HG03066 (cell line): Measurements from ENCODE around the gene DUOX2.
"Not testable (repeated sequence)": the region's sequence is repeated elsewhere in the genome, so short reads cannot be mapped to it uniquely, and the experiment has no call there.

Experiments
- ATAC-seq: cut with Tn5 transposase; IDR thresholded peaks from one replicate; pipeline ENCODE4 v1.9.1; 2021; ENCODE audit warnings: low read depth; ENCODE audit not compliant: unreplicated experiment

The DUOX2 gene

DNA sequence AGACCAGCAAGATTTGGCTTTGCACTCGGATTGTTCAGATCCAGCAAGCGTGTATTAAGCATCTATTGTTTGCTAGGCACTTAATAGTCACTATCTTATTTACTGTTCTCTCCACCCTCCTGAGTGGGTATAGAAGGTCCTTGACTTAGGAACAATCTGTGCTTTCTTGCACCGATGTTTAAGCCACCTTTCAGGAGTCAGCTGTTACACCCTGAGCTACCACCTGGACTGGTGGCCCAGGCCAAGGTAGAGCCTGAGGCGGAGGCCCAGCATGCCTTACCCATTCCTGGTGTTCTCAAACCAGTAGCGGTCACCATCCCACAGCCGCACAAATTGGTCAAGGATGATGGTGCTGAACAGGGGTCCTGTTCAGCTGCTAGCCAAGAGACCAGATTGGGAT is 25.8 kb upstream of the DUOX2 start:
- no peak for ATAC-seq

DNA sequence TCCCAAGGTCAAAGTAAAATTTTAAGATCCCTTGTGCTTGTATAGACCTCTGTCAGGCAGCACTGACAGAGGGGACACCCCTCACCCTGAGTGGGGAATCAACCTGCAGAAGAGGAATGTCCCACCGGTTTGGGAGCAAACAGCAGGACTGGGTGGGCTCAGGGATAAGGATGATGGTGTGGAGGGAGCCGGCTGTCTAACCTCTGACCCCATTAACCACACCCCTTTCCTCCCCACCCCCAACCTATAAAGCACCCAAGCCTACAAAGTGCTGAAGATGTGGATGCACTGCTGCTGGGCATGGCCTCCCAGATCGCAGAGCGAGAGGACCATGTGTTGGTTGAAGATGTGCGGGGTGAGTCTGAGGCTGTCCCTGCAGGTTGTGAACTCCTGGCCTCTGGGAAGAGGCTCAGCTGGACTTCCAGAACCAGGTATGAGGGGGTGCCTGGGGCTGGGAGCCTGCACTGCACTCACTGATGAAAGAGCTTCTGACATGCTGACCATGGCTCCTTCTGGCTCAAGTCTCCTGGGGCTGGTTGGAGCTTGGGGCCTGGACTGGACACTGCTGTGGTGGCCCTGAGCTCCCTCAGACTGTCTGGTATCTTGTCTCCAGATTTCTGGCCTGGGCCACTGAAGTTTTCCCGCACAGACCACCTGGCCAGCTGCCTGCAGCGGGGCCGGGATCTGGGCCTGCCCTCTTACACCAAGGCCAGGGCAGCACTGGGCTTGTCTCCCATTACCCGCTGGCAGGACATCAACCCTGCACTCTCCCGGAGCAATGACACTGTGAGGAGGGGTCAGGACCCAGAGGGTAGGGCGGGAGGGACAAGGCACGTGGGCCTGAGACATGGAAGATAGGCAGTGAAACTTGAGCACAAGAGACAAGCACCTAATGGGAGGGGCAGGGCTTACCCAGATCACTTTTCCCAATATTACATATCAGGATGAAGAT is 25.1 kb upstream of the DUOX2 start:
- no peak for ATAC-seq

DNA sequence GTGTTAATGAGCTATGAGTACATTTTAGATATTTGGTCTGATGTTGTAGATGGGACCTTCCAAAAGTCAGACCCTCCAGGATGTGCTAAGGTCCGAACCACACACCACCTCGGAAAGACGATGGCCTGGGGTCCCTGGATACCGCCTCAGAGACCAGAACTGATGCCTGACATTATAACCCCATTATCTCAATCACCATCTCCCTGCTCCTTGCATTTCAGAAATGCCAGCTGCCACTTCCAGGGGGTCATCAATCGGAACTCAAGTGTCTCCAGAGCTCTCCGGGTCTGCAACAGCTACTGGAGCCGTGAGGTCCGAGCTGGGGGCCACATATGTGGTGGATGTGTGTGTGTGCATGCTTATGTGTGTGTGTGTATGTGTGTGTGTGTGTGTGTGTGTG is 23.7 kb upstream of the DUOX2 start:
- no peak for ATAC-seq

DNA sequence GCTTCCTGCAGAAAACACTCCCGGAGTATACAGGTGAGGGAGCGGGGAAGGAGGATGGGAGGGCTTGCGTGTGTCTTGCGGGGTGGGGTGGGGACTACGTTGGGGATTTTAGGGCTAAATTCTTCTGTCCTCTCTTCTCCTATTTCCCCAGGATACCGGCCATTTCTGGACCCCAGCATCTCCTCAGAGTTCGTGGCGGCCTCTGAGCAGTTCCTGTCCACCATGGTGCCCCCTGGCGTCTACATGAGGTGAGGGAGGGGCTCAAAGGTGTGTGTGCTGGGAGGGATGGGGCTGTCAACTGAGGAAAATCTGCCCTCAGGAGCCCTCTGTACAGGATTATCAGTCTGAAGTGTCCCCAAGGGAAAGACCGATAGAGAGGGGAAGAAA is 22.4 kb upstream of the DUOX2 start:
- ATAC-seq = no peak

DNA sequence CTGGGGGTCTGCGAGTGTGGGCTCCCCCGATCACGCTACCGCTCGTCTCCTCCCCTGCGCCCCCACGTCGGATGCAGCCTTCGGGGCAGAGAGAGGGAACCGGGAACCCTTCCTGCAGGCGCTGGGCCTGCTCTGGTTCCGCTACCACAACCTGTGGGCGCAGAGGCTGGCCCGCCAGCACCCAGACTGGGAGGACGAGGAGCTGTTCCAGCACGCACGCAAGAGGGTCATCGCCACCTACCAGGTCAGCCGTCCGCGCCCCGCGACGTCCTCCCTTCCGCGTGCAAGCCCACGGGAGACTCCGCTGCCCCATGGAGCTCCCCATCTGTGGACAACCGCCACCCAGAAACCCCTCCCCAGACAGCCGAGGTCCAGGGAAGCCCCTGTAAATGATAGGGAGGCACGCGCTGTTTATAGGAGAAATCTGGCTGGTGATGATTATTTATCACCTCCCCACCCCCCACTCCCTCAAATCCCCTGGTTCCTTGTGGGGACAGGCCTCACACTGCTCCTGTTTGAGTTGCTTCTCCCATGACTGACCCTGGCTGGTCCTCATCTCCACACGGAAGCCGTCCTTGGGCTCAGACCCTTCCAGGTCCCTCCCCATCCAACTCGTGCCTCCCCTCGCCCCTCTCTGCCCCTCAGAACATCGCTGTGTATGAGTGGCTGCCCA is 21.9 kb upstream of the DUOX2 start:
- not testable (repeated sequence) for ATAC-seq

DNA sequence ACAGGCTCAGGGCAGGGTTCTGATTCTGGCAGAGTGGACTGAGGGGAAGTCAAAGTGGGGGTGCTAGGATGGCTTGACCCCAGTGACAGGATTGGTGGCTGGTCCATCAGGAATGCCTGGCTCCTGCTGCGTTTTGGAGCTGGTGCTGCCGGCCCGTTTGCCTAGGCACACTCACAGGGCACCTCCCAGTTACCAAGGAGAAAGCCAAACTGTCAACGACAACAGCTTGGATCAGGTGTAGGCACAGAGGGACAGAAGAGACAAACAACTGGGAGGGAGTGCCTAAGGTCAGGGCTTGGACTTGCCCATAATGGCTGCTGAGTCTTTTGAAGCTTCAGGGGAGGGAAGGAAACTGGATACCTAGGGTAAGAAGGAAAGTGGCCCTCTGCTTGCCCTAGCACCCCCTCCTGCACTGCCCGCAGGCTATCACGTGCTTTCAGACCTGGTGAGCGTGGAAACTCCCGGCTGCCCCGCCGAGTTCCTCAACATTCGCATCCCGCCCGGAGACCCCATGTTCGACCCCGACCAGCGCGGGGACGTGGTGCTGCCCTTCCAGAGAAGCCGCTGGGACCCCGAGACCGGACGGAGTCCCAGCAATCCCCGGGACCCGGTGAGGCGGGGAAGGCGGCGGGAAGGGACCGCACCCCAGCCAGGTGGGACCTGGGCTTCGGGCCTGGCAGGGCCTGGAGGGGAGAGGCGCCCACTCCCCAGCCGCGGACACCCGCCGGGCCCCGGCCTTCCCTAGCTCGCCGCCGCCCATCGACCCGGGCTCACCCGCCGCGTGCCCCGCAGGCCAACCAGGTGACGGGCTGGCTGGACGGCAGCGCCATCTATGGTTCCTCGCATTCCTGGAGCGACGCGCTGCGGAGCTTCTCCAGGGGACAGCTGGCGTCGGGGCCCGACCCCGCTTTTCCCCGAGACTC is 21.0 kb upstream of the DUOX2 start:
- ATAC-seq = no peak

DNA sequence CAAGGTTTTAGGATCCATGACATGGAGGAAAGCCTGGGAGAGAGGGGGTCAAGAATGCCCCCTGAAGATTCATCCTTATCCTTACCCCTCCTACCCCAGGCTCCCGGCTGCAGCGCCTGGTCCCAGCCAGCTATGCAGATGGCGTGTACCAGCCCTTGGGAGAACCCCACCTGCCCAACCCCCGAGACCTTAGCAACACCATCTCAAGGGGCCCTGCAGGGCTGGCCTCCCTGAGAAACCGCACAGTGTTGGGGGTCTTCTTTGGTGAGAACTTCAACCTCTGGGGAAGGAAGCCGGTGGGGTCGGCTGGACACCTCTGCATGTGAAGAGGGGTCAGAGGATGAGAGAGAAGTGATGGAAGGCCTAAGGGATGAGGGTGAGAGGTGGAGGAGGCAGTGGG is 20.1 kb upstream of the DUOX2 start:
- no peak for ATAC-seq

DNA sequence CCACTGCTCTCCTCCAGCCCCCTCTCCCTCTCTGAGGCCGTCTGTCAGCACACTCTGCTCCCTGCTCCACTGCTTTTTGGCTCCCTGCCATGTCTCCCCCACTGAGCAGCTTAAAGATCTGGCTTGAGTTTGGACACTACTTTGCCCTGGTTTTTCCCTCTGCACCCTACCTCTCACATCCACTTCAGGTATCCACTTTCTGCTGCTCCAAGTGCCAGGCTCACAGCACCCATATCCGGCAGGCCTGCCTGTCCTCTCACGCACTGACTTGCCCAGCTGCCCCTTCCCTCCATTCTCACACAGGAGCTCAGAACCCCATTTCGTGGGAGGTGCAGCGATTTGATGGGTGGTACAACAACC is 19.6 kb upstream of the DUOX2 start:
- no peak for ATAC-seq

DNA sequence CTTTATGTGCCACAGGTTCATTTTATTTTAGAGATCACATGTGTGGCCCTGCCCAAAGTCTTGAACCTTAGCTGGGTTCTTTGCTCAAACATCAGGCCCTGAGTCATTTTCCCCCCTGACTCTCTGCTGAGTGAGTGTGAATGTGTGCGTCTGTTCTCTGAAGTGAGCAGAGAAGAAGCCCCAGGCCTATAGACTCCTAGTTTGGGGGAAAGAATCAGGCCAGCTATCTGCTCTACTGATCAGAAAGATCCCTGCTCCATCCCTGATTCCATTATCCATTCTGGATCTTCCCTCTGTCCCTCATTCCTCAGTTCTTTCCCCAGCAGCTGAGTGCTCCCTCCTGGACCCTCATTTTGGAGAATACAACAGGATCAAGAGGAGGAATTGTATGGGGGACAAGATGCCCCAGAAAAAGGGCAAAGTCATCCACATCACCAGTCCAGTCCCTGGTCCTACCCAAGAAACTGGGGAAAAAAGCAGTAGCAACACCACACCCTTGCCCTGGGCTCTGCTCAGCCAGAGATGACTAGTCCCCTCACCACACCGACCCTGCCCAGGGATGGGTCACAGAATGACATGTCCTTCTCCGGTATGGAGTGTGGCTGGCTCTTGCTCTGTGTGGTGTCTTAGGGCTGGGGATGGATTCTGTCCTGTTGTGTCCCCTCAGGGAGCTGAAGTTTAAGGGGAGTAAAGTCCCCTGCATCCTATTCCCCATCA is 19.0 kb upstream of the DUOX2 start:
- ATAC-seq = no peak

DNA sequence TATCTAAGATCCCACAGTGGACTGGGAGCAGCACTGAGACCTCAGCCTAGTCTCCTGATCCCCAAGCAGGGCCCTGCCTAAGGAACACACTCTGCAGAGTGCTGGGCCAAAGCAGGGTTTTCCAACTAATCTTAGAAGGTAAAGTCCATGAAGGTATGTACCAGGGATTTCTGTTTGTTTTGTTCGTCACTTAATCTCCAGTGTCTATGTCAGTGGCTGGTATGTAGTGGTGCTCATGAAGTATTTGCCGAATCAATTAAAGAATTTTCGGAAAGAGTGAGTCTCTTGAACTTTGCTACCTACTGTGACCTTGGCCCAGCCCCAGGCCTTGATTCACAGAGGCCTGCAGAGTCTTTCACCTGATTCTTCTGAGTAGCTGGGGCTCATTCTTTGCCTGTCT is 17.5 kb upstream of the DUOX2 start:
- no peak for ATAC-seq

DNA sequence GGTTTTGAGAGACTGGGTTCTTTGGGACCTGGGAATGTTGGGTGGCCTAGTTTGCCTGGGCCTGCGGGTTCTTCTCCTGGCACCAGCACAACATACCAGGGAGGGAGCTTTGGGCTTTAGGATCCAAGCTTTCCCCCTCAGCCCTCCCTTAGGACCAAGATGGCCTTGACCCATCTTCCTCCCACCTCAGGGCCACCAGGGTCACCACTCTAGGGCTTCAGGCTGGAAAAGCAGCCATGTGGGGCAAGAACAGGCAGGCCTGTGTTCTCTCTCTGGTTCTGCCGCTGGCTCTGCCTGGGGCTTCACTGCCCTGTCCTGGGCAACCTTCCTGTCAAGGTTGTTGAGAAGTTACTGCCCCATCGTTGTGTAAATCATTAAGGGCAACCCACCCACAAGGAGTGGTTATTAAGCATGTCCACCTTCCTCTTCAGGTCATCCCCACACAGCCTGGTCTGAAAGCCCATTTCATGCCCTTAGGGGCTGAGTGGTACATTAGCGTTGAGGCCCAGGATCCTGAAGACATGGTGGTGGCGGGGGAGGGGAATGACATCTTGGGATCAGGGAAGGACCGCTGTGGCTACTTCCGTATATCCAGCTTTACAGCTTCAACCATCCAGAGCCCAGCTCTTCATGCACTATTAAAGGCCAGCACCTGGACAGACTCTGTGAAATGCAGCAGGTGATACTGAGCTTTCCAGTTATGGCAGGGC is 16.5 kb upstream of the DUOX2 start:
- no peak for ATAC-seq

DNA sequence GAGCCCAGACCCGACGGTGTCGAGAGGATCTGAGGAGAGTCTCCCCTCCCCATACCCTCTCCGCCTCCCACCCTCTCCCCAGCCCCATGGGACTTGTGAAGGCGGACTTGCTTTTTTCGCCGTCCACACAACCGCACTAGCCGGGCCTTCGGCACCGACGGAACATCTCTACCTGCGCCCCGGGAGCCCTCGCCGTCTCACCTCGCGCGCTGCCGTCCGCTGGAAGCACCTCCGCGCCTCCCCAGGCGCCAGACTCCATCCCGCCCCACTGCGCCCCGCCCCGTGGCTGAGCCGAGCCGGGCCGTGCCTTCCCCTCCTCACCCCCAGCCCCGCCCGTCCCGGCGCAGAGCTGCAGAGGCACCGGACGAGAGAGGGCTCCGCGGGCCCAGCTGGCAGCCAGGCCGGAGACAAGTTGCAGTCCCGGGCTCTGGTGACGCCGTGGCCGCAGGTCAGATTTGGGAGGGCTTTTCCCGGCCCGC is 15.7 kb upstream of the DUOX2 start, which contains the start of the genes DUOX1 and DUOXA1:
TSS of gene DUOX1 (plus strand) at position 344 of the 479 bp plus-strand sequence. CDS start 1,973 bp downstream, outside the sequence.
TSS of gene DUOXA1 (minus strand) at position 229 of the 479 bp plus-strand sequence. CDS start 6,865 bp downstream, outside the sequence.
- ATAC-seq = no peak

DNA sequence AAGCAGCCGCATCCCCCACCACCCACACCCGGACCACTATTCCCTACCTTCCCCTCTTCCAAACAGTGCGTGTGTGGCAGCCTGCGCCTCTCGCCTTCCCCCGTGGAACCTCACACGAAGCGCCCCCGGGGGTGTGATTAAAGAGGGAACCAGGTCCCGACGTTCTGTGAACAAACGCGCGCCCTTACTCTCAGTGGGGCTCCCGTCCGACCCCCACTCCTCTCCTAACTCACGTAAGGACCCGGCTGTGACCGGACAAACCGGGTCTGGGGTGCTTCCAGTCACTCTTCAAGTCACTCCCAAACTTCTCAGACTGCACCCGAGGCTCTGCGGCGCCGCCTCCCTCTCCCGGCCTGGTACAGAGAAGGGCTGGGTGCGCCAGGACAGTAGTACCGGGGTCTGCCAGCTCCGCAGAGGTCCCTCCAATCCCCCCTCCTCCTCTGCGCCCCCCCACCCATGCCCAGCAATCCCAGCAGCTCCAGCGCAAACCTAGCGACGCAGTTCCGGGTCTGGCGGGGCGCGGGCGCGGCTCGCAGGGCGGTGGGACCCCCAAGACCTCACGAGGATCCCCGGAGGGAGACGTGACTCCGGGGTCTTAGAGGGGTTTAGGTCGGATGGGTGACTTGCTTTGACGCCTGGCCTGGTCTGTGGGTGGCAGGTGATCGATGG is 15.1 kb upstream of the DUOX2 start:
- no peak for ATAC-seq

DNA sequence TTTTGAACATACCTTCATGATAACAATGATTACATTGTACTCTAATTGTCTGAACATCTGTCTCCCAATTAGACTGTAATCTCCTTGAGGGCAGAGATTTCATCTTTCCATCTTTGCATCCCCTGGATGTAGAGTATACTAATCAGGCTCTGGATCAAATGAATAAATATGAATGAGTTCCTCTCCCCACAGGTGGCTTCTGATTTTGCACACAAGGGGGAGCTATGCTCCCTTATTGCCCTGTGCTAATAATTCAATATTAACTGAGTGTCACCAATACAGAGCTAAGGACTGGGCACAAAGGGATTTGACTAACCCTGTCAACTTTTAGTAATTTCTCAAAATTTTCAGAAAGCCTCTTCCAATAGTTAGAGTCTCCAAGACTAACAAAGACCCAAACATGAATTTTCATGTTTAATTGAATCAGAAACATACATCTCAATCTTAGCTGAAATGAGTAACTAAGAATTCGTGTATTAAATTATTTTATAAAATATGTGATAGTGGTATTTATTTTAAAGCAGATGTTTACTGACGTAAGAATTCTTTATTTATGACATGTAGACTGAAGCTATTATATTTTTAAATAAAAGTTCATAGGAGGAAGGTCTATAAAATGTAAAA is 12.7 kb upstream of the DUOX2 start:
- ATAC-seq = no peak

DNA sequence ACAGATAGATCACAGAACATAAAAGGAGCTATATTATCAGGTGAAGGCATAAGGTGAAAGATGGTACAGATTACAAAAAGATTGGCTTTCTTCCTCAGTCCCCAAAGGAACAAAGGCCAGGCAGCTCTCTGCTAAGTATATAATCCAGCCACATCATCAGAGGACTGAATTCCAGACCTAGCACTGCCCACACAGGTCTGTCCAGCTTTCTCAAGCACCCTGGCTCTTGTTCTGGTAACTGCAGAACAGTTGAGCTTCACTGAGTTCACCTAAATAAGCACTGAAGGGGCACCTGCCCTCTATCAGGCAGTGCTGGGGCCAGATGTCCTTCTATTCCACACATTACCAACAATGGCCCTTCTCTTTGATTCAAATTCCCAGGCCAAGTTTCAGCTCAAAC is 9.4 kb upstream of the DUOX2 start:
- ATAC-seq = no peak

DNA sequence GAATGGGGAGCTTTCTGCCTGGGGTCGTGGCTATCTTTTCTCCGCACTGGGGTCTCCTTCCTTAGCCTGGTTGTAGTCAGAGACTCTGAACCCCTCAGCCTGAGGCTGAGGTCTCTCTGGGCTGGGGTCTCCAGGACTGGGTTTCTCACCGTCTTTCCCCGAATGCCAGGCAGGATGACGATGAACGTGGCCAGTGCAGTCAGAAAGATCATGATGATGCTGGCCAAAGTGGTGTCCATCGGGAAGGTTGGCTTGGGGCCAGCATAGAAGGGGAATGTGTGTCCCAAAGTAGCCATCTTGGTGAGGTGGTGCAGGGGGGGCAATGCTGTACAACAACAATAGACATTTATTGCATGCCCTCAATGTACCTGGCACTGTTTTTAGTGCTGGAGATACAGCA is 8.7 kb upstream of the DUOX2 start:
- no peak for ATAC-seq

DNA sequence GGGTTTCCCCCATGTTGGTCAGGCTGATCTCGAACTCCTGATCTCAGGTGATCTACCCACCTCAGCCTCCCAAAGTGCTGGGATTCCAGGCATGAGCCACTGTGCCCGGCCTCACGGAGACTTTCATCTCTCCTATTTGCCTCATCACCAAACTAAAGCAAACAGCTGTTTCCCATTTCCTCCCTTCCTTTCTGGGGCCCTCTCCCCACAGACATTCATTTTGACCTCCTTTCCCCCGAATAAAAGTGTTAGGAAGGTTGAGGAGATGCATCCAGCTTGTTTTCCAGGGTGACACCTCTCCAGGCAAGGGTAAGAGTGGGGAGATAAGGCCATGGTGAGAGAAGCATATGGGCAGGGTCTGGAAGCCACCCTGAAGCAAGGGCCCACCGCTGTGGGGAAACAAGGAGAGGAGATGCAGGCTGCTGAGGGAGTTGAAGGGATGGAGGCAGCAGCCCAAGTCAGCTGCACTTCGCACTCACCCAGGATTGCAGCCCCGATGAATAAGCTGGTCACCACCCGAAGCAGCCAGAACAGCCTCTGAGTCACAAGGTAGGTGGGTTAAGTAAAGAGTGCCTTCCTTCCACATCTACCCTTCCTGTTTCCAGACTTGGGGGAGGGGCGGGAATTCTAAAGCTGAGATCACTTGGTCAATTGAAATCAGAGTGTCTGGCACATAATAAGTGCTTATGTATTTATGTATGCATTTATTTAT is 7.9 kb upstream of the DUOX2 start:
- ATAC-seq = no peak

DNA sequence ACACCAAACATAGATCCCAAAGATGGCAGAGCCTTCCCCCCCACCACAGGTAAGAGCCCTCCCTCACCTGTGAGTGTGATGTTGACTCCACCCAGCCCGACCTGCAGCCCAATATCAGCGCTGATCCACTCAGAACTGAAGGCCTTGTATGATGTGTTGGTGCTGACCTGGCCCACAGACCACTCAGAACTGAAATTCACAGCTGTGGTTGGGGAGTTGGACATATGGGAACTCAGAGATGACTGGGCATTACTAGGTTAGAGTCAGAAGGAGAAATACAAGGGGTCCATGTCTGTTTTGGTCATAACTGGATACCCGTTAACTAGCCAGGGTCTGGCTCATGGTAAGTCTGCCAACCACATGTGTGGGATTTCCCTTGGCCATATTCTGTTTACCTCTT is 7.0 kb upstream of the DUOX2 start:
- no peak for ATAC-seq
